Measurements from ENCODE around the gene ECPAS. TPM values are rescaled to one million over a fixed set of nuclear protein-coding genes. Genes with fewer than 3 reads are reported as not detected.
"Not testable (repeated sequence)": the region's sequence is repeated elsewhere in the genome, so short reads cannot be mapped to it uniquely, and the experiment has no call there.

ECPAS gene
- total RNA-seq, 1 experiment from 2014 or later, result 71.1 TPM

GRCh38 chr9:111516061-111516465 is 31.9 kb upstream of the ECPAS start (continued):
- no peak for TF ChIP-seq SP1 (IDR thresholded peaks at IDR 0.05; ENCODE audit: low read depth)
- TF ChIP-seq, protein P1, sequence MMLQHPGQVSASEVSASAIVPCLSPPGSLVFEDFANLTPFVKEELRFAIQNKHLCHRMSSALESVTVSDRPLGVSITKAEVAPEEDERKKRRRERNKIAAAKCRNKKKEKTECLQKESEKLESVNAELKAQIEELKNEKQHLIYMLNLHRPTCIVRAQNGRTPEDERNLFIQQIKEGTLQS (IDR thresholded peaks at IDR 0.05), result no peak
- TF ChIP-seq CBX3 (IDR thresholded peaks at IDR 0.05; ENCODE audit: low read depth), result no peak
- TF ChIP-seq EZH2 (IDR thresholded peaks at IDR 0.05), result no peak
- no peak for TF ChIP-seq EGR1 (IDR thresholded peaks at IDR 0.05; ENCODE audit: low read depth)
- no peak for TF ChIP-seq RAD21 (IDR thresholded peaks at IDR 0.05; ENCODE audit: low read depth)
- TF ChIP-seq YY1 (IDR thresholded peaks at IDR 0.05; ENCODE audit: extremely low read depth, insufficient replicate concordance, low read depth, low read length), result no peak
- no peak for TF ChIP-seq POLR2A (IDR thresholded peaks at IDR 0.05; ENCODE audit: borderline replicate concordance, extremely low read depth, insufficient read depth, insufficient read length)
- no peak for TF ChIP-seq ELF1 (IDR thresholded peaks at IDR 0.05; ENCODE audit: borderline replicate concordance, low read depth)
- TF ChIP-seq FOSL1 (IDR thresholded peaks at IDR 0.05; ENCODE audit: low read depth), result no peak

- DNase-seq (ENCODE audit: low read depth, low spot score), result no peak
- H3K36me3 ChIP-seq (ENCODE audit: control insufficient read depth in 1 of 2, insufficient read depth in 2 of 2, low read length in 2 of 2), result no peaks in the 10 kb centered on the region
- intact Hi-C loops (cut with micrococcal nuclease), result no loop called here
- H3K79me2 ChIP-seq (ENCODE audit: insufficient read depth, low read length), result no peaks in the 10 kb centered on the region
- TF ChIP-seq POLR2A (IDR thresholded peaks at IDR 0.05; ENCODE audit: borderline replicate concordance, extremely low read depth, insufficient read depth, insufficient read length) (no peak), RAD21 (IDR thresholded peaks at IDR 0.05; ENCODE audit: low read depth) (no peak), JUND (IDR thresholded peaks at IDR 0.05) (no peak)
- TF ChIP-seq, protein P2, sequence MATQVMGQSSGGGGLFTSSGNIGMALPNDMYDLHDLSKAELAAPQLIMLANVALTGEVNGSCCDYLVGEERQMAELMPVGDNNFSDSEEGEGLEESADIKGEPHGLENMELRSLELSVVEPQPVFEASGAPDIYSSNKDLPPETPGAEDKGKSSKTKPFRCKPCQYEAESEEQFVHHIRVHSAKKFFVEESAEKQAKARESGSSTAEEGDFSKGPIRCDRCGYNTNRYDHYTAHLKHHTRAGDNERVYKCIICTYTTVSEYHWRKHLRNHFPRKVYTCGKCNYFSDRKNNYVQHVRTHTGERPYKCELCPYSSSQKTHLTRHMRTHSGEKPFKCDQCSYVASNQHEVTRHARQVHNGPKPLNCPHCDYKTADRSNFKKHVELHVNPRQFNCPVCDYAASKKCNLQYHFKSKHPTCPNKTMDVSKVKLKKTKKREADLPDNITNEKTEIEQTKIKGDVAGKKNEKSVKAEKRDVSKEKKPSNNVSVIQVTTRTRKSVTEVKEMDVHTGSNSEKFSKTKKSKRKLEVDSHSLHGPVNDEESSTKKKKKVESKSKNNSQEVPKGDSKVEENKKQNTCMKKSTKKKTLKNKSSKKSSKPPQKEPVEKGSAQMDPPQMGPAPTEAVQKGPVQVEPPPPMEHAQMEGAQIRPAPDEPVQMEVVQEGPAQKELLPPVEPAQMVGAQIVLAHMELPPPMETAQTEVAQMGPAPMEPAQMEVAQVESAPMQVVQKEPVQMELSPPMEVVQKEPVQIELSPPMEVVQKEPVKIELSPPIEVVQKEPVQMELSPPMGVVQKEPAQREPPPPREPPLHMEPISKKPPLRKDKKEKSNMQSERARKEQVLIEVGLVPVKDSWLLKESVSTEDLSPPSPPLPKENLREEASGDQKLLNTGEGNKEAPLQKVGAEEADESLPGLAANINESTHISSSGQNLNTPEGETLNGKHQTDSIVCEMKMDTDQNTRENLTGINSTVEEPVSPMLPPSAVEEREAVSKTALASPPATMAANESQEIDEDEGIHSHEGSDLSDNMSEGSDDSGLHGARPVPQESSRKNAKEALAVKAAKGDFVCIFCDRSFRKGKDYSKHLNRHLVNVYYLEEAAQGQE (IDR thresholded peaks at IDR 0.05; ENCODE audit: low read depth), result no peak
- no peak overlapping the region for H2AFZ ChIP-seq (ENCODE audit: low read depth, low read length, poor library complexity, severe bottlenecking)
- ATAC-seq, result no peak
- no peaks in the 10 kb centered on the region for H3K9me3 ChIP-seq (ENCODE audit: control insufficient read depth in 1 of 2, insufficient read depth in 1 of 2, low read depth in 1 of 2, low read length in 2 of 2)
- H3K4me3 ChIP-seq (replicated peaks in 1 of 2; ENCODE audit: low read depth in 1 of 2, low read length in 2 of 2), result no peak overlapping the region
- no peak overlapping the region for H3K4me2 ChIP-seq (ENCODE audit: low read length)
- ChIA-PET RAD21 (ENCODE audit: low non-redundant PET in 1 of 2, low total read pairs in 2 of 2, uncharacterized antibody in 2 of 2, unreplicated experiment in 2 of 2) (no interaction called here), POLR2A (no interaction called here), CTCF (no interaction called here)
- H3K27ac ChIP-seq (ENCODE audit: low read depth, low read length), result no peak overlapping the region
- no peaks in the 10 kb centered on the region for H4K20me1 ChIP-seq (ENCODE audit: insufficient read depth)
- no peak overlapping the region for H3K9ac ChIP-seq (ENCODE audit: low read length)
- peaks cover 0 to 6% of the 10 kb centered on the region in 2 experiments; a peak in 1 of 4 replicates for H3K4me1 ChIP-seq (ENCODE audit: control insufficient read depth in 1 of 2, insufficient read depth in 2 of 2, low read length in 2 of 2)
- BruUV-seq (replicated peaks), result no TSS peak
- H3K9me2 ChIP-seq (ENCODE audit: insufficient read depth), result no peaks in the 10 kb centered on the region
- no peaks in the 10 kb centered on the region for H3K27me3 ChIP-seq (ENCODE audit: insufficient read depth, low read length)
Measured at GRCh38 chr9:111514967-111515366, 30.8 kb upstream of the ECPAS start.

GRCh38 chr9:111511581-111511980 is 27.4 kb upstream of the ECPAS start:
- H3K27me3 ChIP-seq (ENCODE audit: insufficient read depth, low read length); RAD21 ChIA-PET (ENCODE audit: low non-redundant PET in 1 of 2, low total read pairs in 2 of 2, uncharacterized antibody in 2 of 2, unreplicated experiment in 2 of 2); H3K4me3 ChIP-seq (replicated peaks in 1 of 2; ENCODE audit: low read depth in 1 of 2, low read length in 2 of 2); POLR2A ChIA-PET; H3K9ac ChIP-seq (ENCODE audit: low read length); H3K9me2 ChIP-seq (ENCODE audit: insufficient read depth); H3K79me2 ChIP-seq (ENCODE audit: insufficient read depth, low read length); H3K4me2 ChIP-seq (ENCODE audit: low read length); intact Hi-C loops (cut with micrococcal nuclease); H3K9me3 ChIP-seq (ENCODE audit: control insufficient read depth in 1 of 2, insufficient read depth in 1 of 2, low read depth in 1 of 2, low read length in 2 of 2); H2AFZ ChIP-seq (ENCODE audit: low read depth, low read length, poor library complexity, severe bottlenecking); ATAC-seq; CTCF ChIA-PET; DNase-seq (ENCODE audit: low read depth, low spot score); H3K36me3 ChIP-seq (ENCODE audit: control insufficient read depth in 1 of 2, insufficient read depth in 2 of 2, low read length in 2 of 2); BruUV-seq (replicated peaks); H3K27ac ChIP-seq (ENCODE audit: low read depth, low read length); H3K4me1 ChIP-seq (ENCODE audit: control insufficient read depth in 1 of 2, insufficient read depth in 2 of 2, low read length in 2 of 2); H4K20me1 ChIP-seq (ENCODE audit: insufficient read depth): not testable (repeated sequence)

All from HCT116 (cell line).